Upper lobe of left lung (tissue), 4 donors: ENCODE results near the gene KRT78.

Source experiments
- CTCF ChIP-seq, 6 experiments: fragments of 450-650 bp in 4 of 6; fragments of 200-600 bp in 2 of 6; sonication (generic) in 2 of 6; IDR thresholded peaks; one replicate each; pipeline ENCODE4 v1.5.1; 2016 to 2019; ENCODE audit warnings: antibody characterized with exemption in 6 of 6
- EP300 ChIP-seq, 4 donors: sonication (generic); formaldehyde crosslinking; IDR thresholded peaks; one replicate each; pipeline ENCODE4 v1.5.1; 2017; ENCODE audit warnings: antibody characterized with exemption in 4 of 4, control low read depth in 2 of 4
- POLR2A ChIP-seq, 4 donors: fragments of 450-650 bp; IDR thresholded peaks; one replicate each; pipeline ENCODE4 v1.5.1; 2016 to 2017; ENCODE audit warnings: antibody characterized with exemption in 4 of 4, mild to moderate bottlenecking in 2 of 4
- POLR2AphosphoS5 ChIP-seq, 2 donors: sonication (generic); formaldehyde crosslinking; IDR thresholded peaks; one replicate each; pipeline ENCODE4 v1.5.1; 2017; ENCODE audit warnings: antibody characterized with exemption in 2 of 2

- TF ChIP-seq CTCF (IDR thresholded peaks at IDR 0.05) = no peak
- TF ChIP-seq POLR2A (IDR thresholded peaks at IDR 0.05) = no peak
- no peak for TF ChIP-seq POLR2AphosphoS5 (IDR thresholded peaks at IDR 0.05)
- no peak for TF ChIP-seq EP300 (IDR thresholded peaks at IDR 0.05)
These were observed 4.4 kb downstream of the KRT78 start for GRCh38 chr12:52844386-52844785.
